ENCODE data around the gene PIK3C2B. TPM values are rescaled to one million over a fixed set of nuclear protein-coding genes. Genes with fewer than 3 reads are reported as not detected.
A peak's percentile ranks its signal among the peaks of the same experiment; 100 is the strongest.

Gene PIK3C2B
- total RNA-seq, 1 experiment from 2014 or later = 0.29 TPM

- DNase-seq (ENCODE audit: low read depth) = peak; percentile 88
Observed at GRCh38 chr1:204506969-204507316, 12.3 kb upstream of the PIK3C2B start.

GRCh38 chr1:204506201-204506968 lies 11.8 kb upstream of the PIK3C2B start:
- DNase-seq (ENCODE audit: low read depth) = peak; percentile 94

DNA sequence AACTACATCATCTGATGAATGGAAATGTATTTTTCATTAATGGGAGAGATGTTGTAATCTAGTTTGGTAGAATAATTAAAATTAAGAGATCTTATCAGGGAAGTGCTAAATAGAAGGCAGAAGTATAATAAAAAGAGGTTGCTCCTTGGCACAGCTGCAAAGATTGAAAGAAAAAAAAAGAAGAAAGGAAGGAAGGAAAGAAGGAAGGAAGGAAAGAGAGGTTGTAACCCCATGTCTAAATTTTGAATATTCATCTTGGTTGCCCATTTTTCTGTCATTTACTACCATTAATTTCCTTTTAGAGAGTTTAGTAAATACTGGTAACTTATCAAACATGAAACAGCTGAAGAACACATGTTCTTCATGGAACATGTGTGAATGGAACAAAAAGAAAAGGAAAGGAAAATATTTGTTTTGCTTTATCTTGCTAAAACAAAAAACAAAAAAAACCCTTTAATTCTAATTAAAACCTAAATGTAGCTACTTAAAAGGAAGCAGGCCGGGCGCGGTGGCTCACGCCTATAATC lies 11.1 kb upstream of the PIK3C2B start:
- no peak for DNase-seq (ENCODE audit: low read depth)

- no peak for DNase-seq (ENCODE audit: low read depth)
Observed at GRCh38 chr1:204503913-204504519, 9.4 kb upstream of the PIK3C2B start.

DNA sequence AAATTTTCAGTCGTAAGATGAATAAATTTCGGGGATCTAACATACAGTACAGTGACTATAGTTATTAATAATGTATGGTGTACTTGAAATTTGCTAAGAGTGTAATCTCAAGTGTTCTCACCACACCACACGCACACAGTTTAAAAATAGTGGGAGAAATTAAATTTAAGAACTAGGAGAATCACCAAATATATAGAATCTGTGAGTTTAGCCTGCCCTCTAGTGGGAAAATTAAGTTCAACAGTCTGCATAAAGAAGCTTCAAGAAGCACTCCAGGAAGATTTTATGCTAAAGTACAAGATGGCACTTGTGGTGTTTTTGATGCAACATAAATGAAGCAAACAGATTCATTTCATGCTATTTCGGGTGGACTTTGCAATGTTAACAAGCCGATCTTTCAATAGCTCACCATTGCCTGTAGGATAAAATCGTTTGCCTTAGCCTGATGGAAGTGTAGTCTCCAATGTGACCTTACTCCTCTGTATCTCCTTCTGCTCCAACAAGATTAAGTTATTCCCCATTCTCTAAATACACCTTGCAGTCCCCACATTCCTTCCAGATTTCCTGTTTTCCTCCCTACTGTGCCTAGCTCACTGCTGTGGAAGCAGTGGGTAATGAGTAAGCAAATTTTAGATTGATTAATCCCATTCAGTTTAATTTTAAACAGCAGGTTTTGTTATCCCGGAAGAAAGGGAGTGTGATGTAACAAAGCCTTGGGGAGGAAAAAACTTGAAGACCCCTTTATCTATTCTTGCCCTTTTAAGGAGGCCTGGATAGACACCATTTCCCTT lies 8.7 kb upstream of the PIK3C2B start:
- peak; percentile 70 for DNase-seq (ENCODE audit: low read depth)

GRCh38 chr1:204502241-204502640 lies 7.6 kb upstream of the PIK3C2B start:
- no peak for DNase-seq (ENCODE audit: low read depth)

- no peak for DNase-seq (ENCODE audit: low read depth)
Observed at GRCh38 chr1:204499511-204500468, 5.2 kb upstream of the PIK3C2B start.

- DNase-seq (ENCODE audit: low read depth) = no peak
Observed at GRCh38 chr1:204498981-204499380, 4.4 kb upstream of the PIK3C2B start.

- DNase-seq (ENCODE audit: low read depth) = no peak
Observed at GRCh38 chr1:204495777-204496176, 1.2 kb upstream of the PIK3C2B start.

DNA sequence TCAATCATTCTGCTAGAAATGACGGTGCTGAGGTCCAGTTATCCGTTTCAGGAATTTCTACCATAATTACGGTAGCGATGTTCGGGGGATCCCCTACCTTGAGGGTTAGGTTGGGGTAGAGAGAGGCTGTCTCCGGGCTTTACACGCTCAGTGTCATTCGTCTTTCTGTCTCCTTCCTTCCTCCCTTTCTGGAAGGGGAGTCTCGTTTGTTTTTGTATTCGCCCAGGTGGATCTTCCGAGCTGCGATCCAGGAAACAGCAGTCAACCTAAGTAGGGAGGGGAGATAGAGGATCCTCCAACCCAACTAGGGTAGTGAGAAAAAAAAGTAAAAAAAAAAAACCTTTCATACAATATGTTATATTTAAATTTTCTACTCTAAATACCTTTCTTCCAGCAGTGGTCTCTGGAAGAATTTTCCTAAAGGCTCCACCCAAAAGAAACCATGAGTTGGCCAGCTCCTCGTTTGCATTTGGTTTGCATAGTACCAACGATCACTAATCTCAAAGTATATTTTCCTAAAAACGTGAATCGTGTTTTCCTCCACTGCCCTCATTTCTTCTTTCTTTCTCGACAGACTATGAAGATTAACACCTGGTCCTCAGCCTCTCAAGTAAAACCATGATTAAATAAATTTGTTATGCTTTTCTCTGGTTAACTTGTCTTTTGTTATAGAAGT lies 611 bp upstream of the PIK3C2B start:
- no peak for DNase-seq (ENCODE audit: low read depth)

- DNase-seq (ENCODE audit: low read depth) = no peak
Observed at GRCh38 chr1:204493984-204494280, 673 bp downstream of the PIK3C2B start.

DNA sequence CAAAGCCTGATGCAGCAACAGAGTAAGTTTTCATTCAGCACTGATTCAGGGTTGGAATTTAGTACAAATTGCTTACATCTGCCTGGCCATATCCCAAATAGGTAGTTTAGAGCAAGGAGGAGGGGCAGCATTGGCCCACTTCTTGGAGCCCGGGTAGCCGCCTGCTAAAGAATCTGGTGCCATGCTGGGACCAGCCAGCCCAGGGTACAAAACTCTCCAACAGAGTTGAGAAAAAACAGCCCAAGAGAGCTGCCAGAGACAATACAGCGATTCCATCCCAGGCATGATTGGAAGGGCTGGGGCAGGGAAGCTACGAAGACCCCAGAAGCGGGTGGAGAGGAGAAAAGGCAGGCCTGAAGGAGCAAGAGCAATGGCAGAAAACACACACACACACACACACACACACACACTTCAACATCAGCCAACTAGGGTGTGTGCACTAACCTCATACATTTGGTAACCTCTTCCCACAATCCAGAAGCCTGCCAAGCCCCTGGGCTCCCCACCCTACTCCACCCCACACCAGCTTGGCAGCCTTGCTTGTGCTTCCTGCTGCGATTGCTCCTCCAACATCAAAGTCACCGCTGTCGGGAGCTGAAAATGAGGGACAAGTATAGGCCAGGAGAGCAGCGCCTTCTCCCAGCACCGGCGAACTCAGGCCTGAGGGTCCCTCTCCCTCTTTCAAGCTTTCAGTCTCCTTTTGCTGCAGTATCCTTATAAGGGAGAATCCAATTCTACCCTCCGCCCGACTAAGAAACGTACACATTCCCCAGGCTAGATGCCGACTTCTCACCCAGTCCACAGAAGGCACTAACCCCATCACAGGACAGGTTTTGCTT lies 1.2 kb downstream of the PIK3C2B start:
- no peak for DNase-seq (ENCODE audit: low read depth)

DNA sequence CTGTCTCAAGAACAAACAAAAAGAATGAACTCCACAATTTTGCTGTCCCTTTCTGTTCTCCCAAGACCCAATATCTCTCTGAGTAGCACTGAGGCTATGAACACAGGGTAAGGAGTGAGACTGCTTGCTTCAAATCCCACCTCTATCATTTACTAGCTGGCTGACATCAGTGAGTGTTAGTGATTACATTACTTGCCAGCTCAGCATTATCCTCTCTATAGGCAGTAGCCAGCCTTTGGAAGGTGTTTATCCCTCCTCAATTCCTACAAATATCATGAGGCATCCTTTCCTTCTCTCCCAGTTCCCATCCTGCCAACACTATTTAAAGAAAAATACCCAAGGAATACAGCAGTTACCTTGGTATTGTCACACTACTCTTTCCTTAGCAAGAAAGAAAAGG lies 3.0 kb downstream of the PIK3C2B start:
- DNase-seq (ENCODE audit: low read depth) = no peak

DNA sequence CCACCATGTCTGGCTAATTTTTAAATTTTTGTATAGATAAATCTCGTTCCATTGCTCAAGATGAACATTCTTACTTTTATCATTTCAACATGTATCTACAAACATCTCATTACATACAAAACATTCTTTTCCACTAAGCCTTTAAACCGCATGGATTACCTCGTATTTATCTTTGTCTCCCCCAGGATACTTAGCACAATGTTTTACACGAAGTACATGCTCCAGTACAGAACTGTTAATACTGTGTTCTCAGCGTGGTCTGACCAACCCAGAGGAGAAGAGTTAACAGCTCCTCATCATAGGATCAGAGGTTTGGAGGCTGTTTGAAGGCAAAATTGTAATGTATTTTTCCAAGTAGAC lies 7.4 kb downstream of the PIK3C2B start:
- DNase-seq (ENCODE audit: low read depth) = peak; percentile 57

GRCh38 chr1:204486513-204487255 lies 7.9 kb downstream of the PIK3C2B start:
- peak; percentile 41 for DNase-seq (ENCODE audit: low read depth)

DNA sequence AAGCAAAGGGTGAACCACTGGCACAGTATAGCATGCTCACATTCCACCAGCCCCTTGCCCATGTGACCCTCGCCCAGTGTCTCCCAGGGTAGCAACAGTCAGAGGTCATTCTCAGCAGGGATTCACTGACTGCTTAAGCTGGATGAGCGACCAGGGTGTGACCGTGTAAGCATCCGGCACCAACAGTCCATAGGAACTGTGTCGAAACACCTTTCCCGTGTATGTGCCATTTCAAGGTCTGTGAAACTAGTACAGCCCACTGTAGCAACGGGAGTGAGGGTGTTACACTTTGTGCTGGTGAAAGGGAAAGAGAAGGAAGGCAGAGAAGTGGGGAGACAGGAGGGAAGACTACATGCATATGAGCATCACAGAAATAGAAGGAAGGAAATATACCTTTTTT lies 10.8 kb downstream of the PIK3C2B start:
- DNase-seq (ENCODE audit: low read depth) = no peak

DNA sequence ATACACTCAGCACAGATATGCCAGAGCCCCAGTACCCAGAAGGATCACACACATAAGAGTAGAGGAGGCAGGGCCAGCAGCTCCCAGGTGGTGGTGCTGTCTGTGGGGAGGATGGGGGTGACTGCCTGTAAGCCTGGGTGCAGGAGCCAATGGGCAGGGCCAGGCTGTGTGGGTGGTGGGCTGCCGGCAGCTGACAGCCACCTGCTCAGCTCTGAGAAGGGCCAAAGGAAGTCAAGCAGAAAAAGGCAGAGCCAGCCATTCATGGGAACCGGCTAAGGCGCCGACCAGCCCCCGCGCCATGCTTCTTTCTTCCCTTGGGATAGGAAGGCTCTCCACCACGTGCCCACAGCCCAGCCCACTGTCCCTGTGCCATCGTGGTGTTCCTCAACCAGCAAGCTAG lies 14.1 kb downstream of the PIK3C2B start:
- DNase-seq (ENCODE audit: low read depth) = no peak

DNA sequence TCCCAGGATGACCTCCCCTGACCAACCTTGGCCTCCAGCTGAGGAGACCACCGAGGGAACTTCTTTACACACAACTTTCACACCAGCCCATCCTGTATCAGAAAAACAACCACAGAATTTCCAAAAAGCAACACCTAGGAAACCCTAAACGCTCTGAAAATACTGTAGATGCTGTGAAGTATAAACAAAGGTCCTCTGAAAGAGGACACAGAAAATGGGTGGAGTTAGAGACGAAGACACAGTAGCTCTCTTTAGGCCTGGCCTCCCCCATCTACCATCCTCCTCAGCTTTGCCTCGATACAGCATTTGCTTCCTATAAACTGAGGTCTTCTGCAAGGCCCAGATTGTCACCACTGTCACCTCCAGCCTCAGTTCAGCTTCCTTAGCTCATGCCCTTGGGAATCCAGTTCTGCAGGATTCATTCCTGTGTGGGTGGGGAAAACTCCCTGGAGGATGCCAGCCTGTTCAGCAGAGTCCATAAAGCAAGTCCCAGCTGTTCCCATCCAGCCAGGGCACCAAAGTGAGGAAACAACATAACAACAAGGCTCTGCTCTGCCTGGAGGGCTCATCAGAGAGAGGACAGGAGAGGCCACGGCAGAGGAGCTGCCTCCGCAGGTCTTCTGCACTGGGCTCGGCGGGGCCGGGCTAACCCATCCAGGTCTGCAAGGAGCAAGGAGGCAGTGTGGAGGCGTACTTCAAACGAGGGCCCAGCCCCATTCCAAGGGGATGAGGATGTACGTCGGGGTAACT lies 15.0 kb downstream of the PIK3C2B start:
- no peak for DNase-seq (ENCODE audit: low read depth)

- no peak for DNase-seq (ENCODE audit: low read depth)
Observed at GRCh38 chr1:204478921-204479320, 15.7 kb downstream of the PIK3C2B start.

Data from LHCN-M2 (cell line).